ENCODE data around the gene VGLL2.

GRCh38 chr6:117227245-117227962 is 38.0 kb upstream of the VGLL2 start:
- no peak for TF ChIP-seq CTCF (IDR thresholded peaks at IDR 0.05; ENCODE audit: low read depth, low read length, poor library complexity, severe bottlenecking)
- no peak for TF ChIP-seq EZH2phosphoT487 (IDR thresholded peaks at IDR 0.05; ENCODE audit: borderline replicate concordance, low read length)

All from DOHH2 (cell line).